HFFc6 (cell line): ENCODE measurements around the gene LSP1. TPM values are rescaled to one million over a fixed set of nuclear protein-coding genes. Genes with fewer than 3 reads are reported as not detected.
"Not testable (repeated sequence)": the region's sequence is repeated elsewhere in the genome, so short reads cannot be mapped to it uniquely, and the experiment has no call there.

ENCODE experiments used
- DNase-seq: peaks from one replicate; pipeline ENCODE4 v3.0.0-alpha.2; 2018
- H3K27ac Mint-ChIP-seq: 2 replicates; pipeline ENCODE4 v1.8.0; 2020; ENCODE audit warnings: mild to moderate bottlenecking, mixed read lengths
- H3K27me3 Mint-ChIP-seq: 2 replicates; pipeline ENCODE4 v1.8.0; 2021; ENCODE audit warnings: mild to moderate bottlenecking, moderate library complexity, mixed read lengths; ENCODE audit not compliant: insufficient read depth
- H3K36me3 Mint-ChIP-seq: 2 replicates; pipeline ENCODE4 v1.8.0; 2021; ENCODE audit warnings: low read depth, mixed read lengths
- H3K4me1 Mint-ChIP-seq: 2 replicates; pipeline ENCODE4 v1.8.0; 2020; ENCODE audit warnings: low read depth, mixed read lengths
- H3K4me3 Mint-ChIP-seq: 2 replicates; pipeline ENCODE4 v1.8.0; 2020; ENCODE audit warnings: mild to moderate bottlenecking, moderate library complexity, mixed read lengths
- H3K9me3 Mint-ChIP-seq: 2 replicates; pipeline ENCODE4 v1.8.0; 2020; ENCODE audit warnings: mild to moderate bottlenecking, mixed read lengths
- total RNA-seq, 6 experiments: library from RNA; stranded (reverse); fragmentation: NEBNext Ultra II Directional; extraction: Animal tissue kit (Norgen Biotek cat#: 25700); gene quantifications; 2 replicates in 1 of 6; 3 replicates in 5 of 6; pipeline ENCODE4 v1.2.3, GENCODE V29; 2021
- TF ChIP-seq, protein P1 (sequence below): fragments of 200-600 bp; sonication (generic); IDR thresholded peaks from 2 replicates; pipeline ENCODE4 v1.5.0; 2021; ENCODE audit warnings: antibody characterized with exemption, mild to moderate bottlenecking

Gene LSP1
- total RNA-seq, 6 experiments from 2014 or later = 0.18 to 2.6 (median 0.27) TPM; not detected in 2

DNA sequence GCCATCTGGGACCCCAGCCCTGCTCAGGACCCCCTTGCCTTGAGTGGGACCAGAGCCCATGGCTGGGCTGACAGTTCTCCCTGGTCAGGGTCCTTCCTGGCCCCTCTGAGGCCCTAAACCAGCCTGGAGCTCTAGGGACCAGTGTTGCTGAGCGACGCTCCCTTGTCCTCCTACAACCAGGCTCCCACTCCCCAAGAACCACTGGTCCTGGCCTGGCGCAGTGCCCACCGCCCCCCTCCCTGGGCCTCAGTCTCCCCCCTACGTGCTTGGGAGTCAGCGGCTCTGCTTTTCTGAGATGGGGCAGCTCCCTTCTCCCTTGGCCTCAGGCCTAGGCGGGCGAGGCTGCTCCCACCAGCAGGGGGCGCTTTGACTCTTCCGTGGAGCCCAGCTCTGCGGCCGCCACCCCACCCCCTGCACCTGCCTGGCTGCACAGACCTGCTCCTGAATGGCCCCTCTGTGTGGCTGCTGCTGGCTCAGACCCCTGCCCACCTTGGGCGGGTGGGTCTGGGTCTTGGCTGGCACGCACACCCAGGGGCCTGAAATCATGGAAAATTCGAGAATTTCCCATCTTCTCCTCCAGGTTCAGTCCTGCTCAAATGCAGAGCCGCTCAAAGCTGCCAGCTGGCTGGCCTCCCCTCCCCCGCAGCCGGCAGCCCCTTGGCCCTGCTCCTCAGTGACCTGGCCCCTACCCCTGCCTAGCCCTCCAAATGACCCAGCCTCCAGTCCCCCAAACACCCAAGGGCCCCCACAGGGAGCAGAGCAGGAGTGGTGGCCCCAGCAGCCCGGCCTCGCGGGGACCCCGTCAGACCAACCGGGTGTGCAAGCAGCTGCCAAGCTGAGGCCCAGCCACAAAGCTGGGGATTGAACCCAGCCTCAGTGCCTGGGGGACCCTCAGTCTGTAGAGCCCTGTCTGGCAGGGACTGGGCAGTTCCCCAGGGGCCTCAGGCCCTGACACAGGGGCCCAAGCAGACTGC, 29.7 kb downstream of the LSP1 start:
- Mint-ChIP-seq H3K4me3 (no peak overlapping the region), H3K27ac (no peak overlapping the region), H3K36me3 (no peaks in the 10 kb centered on the region), H3K9me3 (no peaks in the 10 kb centered on the region), H3K27me3 (peaks cover 2% of the 10 kb centered on the region), H3K4me1 (no peaks in the 10 kb centered on the region)
- peak; percentile 29 for DNase-seq
- TF ChIP-seq, protein P1, sequence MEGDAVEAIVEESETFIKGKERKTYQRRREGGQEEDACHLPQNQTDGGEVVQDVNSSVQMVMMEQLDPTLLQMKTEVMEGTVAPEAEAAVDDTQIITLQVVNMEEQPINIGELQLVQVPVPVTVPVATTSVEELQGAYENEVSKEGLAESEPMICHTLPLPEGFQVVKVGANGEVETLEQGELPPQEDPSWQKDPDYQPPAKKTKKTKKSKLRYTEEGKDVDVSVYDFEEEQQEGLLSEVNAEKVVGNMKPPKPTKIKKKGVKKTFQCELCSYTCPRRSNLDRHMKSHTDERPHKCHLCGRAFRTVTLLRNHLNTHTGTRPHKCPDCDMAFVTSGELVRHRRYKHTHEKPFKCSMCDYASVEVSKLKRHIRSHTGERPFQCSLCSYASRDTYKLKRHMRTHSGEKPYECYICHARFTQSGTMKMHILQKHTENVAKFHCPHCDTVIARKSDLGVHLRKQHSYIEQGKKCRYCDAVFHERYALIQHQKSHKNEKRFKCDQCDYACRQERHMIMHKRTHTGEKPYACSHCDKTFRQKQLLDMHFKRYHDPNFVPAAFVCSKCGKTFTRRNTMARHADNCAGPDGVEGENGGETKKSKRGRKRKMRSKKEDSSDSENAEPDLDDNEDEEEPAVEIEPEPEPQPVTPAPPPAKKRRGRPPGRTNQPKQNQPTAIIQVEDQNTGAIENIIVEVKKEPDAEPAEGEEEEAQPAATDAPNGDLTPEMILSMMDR = peak; percentile 98

DNA sequence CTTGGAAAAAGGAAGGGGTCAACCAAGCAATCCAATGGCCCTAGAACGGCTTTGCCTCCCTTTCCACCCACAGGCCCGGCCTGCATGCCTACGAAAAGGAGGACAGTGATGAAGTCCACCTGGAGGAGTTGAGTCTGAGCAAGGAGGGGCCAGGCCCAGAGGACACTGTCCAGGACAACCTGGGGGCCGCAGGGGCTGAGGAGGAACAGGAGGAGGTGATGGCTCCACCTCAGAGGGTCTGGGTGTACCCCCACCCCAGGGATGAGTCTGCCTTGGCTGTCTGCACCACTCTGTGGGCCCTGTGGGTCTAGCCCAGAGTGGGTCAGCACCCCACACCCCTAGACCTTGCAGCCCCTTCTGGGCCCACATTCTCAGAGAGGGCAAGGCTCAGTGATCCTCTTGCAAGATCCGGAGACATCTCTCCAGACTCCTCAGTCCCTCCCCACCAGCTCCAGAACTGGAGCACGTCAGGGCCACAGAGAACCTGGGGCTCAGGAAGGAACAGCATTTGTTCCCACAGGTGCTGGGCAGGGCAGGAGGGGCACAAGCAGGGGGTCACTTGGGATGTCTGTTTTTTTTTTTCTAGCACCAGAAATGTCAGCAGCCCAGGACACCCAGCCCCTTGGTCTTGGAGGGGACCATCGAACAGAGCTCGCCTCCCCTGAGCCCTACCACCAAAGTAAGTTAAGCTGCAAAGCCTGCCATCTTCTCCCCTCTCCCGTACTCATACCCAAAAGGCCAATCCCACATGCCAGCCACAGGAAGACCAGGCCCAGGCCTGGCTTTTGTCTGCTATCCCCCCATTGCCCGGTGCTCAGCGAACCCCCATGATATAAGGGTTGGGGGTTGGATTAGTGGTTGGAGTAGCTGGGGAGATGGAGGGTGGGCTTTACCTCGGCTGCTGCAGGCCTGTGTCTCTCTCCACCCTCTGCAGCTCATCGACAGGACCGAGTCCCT, 30.7 kb downstream of the LSP1 start:
- Mint-ChIP-seq H3K4me3 (no peak overlapping the region), H3K27me3 (peaks cover 2% of the 10 kb centered on the region), H3K9me3 (no peaks in the 10 kb centered on the region), H3K4me1 (no peaks in the 10 kb centered on the region), H3K27ac (no peak overlapping the region), H3K36me3 (no peaks in the 10 kb centered on the region)
- no peak for DNase-seq
- TF ChIP-seq, protein P1 = no peak

DNA sequence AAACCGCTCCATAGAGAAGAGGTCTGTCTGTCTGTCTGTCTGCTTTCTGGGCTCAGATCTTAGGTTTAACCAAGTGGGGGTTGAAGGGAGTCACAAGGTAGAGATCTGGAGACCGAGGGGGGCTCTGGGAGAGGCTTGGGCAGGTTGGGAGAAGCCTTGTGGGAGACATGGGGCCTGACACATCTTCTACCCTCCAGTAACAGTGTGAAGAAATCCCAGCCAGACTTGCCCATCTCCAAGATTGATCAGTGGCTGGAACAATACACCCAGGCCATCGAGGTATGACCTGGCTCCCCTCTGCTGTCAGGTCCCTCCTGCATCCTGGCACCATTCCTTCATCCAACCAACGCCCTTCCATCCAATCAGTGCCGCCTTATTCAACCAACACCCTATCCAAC, 31.4 kb downstream of the LSP1 start:
- no peaks in the 10 kb centered on the region for H3K36me3 Mint-ChIP-seq
- peaks cover 3% of the 10 kb centered on the region for H3K27me3 Mint-ChIP-seq
- TF ChIP-seq, protein P1 = no peak
- H3K4me1 Mint-ChIP-seq = no peaks in the 10 kb centered on the region
- no peaks in the 10 kb centered on the region for H3K9me3 Mint-ChIP-seq
- H3K27ac Mint-ChIP-seq = no peak overlapping the region
- H3K4me3 Mint-ChIP-seq = no peak overlapping the region
- no peak for DNase-seq

DNA sequence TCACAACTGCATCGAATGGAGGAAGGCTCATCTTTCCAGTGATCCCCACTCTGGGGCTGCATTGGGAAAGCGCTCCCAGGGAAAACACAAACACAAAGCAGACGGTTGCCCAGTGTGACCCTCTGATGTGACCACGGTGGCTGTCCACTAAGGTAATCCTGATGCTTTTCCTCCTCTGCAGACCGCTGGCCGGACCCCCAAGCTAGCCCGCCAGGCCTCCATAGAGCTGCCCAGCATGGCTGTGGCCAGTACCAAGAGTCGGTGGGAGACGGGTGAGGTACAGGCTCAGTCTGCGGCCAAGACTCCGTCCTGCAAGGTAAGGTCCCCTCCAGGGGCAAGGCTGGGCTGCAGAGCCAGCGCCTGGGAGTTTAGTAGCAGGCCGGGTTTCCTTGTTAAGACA, 33.7 kb downstream of the LSP1 start:
- H3K9me3 Mint-ChIP-seq, H3K27ac Mint-ChIP-seq, H3K27me3 Mint-ChIP-seq, DNase-seq, H3K36me3 Mint-ChIP-seq, H3K4me1 Mint-ChIP-seq, H3K4me3 Mint-ChIP-seq: not testable (repeated sequence)

DNA sequence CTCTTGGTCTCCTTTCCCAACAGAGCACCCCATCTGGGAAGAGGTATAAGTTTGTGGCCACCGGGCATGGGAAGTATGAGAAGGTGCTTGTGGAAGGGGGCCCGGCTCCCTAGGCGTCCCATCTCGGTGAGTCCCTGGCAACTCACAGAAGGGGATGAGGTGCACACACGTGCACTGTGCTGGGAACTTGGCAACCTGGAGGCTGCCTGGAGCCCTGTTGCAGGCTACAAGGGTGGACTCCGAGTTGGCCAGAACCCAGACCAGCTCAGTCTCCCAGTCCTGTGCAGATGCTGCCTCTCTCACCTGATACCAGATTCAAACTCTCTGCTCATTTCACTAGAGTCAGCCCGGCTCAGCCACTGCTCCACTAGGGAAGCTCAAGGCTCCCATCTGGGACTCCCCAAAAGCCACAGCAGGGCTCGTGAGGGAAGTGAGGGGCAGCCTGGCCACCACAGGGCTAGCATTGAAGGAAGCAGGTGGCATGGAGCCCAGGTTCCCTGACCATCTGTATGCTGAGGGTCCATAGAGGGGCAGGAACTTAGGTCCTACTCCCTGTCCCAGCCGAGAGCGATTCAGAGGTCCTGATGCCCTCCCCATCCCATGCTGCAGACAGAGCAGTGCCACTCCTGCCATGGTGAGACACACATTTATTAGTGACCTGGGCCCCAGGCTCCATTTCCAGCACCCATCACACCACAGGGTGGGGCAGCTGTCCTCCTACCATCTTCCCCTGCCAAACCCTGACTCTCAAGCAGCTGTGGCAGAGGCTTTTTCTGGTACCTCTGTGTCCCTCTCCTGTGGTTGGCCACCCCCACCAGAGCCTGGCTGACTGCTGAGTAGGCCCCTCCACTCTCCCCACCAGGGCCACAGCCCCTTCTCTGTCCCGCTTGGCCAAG, 34.8 kb downstream of the LSP1 start:
- no peak for DNase-seq
- H3K4me1 Mint-ChIP-seq = no peaks in the 10 kb centered on the region
- H3K27me3 Mint-ChIP-seq = peaks cover 5% of the 10 kb centered on the region
- no peaks in the 10 kb centered on the region for H3K36me3 Mint-ChIP-seq
- H3K4me3 Mint-ChIP-seq = no peak overlapping the region
- no peak overlapping the region for H3K27ac Mint-ChIP-seq
- TF ChIP-seq, protein P1 = no peak
- H3K9me3 Mint-ChIP-seq = no peaks in the 10 kb centered on the region
